Mucosa of descending colon (tissue), 3 donors: ENCODE results near the gene PKHD1. TPM values are rescaled to one million over a fixed set of nuclear protein-coding genes. Genes with fewer than 3 reads are reported as not detected.

ENCODE experiments used
- ATAC-seq: fragments of 200-7000 bp; cut with Tn5 transposase; one replicate; pipeline ENCODE4 v1.9.1; 2020; ENCODE audit warnings: mild to moderate bottlenecking, moderate library complexity
- DNase-seq, 3 donors: peaks; one replicate each; pipeline ENCODE4 v3.0.0-alpha.2; 2020
- H3K36me3 ChIP-seq: fragments of 200-600 bp; one replicate; pipeline ENCODE4 v1.8.0; 2021; ENCODE audit warnings: low read depth, mild to moderate bottlenecking
- H3K4me1 ChIP-seq: fragments of 200-600 bp; one replicate; pipeline ENCODE4 v1.8.0; 2021; ENCODE audit warnings: low read depth, mild to moderate bottlenecking
- H3K4me3 ChIP-seq: fragments of 200-600 bp; one replicate; pipeline ENCODE4 v1.8.0; 2021; ENCODE audit warnings: mild to moderate bottlenecking
- H3K9me3 ChIP-seq: fragments of 200-600 bp; one replicate; pipeline ENCODE4 v1.8.0; 2021; ENCODE audit warnings: mild to moderate bottlenecking
- intact Hi-C, 2 donors: fragments of 100-400 bp; cut with DNase I in 1 of 2; cut with micrococcal nuclease in 1 of 2; formaldehyde crosslinking; loops; one replicate each; pipeline versions ENCODE4 v1.11.0 to v1.11.1; 2022; cut with DNase I, micrococcal nuclease
- total RNA-seq, 3 donors: library from RNA; stranded (reverse); fragmentation: NEBNext Ultra II Directional in 2 of 3; extraction: Animal tissue kit (Norgen Biotek cat#: 25700) in 2 of 3; gene quantifications; one replicate each; pipeline versions ENCODE4 v1.2.1 to v1.2.4, GENCODE V29; 2021 to 2023
- TF ChIP-seq, protein P1 (sequence below): fragments of 200-600 bp; IDR thresholded peaks from one replicate; pipeline ENCODE4 v1.8.0; 2022; ENCODE audit warnings: antibody characterized with exemption, mild to moderate bottlenecking
- donor health status: DM: no; HTN: no; CAD: no; lungs with moderate emphysema.
- donor health status: DM: no; HTN: no; CAD: no.
- donor health status: DM: no; HTN: yes; CAD: no.

The PKHD1 gene
- total RNA-seq, 3 donors from 2014 or later, result 0.12 to 0.22 (median 0.20) TPM

DNA sequence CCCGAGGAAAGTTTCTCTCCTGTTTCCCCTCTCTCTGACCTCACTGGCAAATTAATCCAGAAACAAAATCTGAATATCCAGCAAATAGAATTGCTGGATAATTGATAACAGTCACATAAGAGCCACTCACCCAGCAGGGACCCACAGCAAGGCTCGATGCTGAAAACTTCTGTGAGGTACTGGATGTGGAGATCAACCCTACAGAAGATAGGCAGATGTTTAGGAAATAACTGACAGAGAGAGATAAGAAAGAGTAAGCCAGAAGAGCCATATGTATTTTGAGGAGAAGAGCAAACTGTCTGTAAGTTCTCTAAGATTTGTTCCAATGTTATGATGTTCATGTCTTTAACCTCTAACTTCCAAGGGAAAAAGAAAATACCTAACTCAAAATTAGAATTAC is 59.7 kb downstream of the PKHD1 start:
- Histone ChIP-seq H3K4me1 (no peaks in the 10 kb centered on the region), H3K9me3 (no peaks in the 10 kb centered on the region), H3K36me3 (no peaks in the 10 kb centered on the region), H3K4me3 (no peak overlapping the region)
- intact Hi-C loops, result loop anchor here in 1 of 2 donors (10.0 kb wide), 2 partner anchors 173 to 1213 kb away; partner anchors contain the start of gene TFAP2B
- DNase-seq (no peak), ATAC-seq (no peak)
- TF ChIP-seq, protein P1, sequence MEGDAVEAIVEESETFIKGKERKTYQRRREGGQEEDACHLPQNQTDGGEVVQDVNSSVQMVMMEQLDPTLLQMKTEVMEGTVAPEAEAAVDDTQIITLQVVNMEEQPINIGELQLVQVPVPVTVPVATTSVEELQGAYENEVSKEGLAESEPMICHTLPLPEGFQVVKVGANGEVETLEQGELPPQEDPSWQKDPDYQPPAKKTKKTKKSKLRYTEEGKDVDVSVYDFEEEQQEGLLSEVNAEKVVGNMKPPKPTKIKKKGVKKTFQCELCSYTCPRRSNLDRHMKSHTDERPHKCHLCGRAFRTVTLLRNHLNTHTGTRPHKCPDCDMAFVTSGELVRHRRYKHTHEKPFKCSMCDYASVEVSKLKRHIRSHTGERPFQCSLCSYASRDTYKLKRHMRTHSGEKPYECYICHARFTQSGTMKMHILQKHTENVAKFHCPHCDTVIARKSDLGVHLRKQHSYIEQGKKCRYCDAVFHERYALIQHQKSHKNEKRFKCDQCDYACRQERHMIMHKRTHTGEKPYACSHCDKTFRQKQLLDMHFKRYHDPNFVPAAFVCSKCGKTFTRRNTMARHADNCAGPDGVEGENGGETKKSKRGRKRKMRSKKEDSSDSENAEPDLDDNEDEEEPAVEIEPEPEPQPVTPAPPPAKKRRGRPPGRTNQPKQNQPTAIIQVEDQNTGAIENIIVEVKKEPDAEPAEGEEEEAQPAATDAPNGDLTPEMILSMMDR, result no peak

DNA sequence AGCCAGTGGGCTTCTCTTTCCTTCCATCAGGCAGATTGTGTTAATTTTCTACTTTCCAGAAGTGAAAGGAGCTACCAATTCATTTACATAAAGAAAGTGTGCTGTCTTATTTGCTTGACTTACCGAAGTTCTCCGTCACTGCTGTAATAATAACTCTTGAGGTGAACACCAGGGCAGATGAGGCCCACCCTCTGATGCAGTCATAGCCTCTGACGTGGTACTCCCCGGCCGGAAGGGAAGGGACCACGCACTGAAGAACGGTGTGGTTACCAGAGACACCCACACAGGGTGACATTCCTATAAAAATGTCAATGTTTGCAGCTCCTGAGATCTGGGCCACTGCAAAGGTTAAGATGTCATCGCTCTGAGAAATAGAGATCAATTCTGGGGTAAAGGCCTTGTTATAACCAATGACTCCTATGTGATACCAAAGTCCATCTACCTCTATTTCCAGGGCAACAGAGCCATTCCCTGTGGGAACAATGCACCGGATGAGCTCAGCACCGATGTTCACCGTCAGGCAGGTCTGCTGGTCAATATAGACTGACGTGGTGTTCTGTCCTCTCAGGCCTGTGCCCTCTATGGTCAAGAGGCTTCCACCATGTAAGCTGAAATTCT is 62.9 kb downstream of the PKHD1 start:
- no peak for DNase-seq
- no peaks in the 10 kb centered on the region for H3K36me3 ChIP-seq
- H3K9me3 ChIP-seq, result no peaks in the 10 kb centered on the region
- H3K4me1 ChIP-seq, result no peaks in the 10 kb centered on the region
- intact Hi-C loops, result loop anchor here in 1 of 2 donors (10.0 kb wide), 2 partner anchors 170 to 1210 kb away; partner anchors contain the start of gene TFAP2B
- ATAC-seq, result no peak
- TF ChIP-seq, protein P1, result no peak
- H3K4me3 ChIP-seq, result no peak overlapping the region

DNA sequence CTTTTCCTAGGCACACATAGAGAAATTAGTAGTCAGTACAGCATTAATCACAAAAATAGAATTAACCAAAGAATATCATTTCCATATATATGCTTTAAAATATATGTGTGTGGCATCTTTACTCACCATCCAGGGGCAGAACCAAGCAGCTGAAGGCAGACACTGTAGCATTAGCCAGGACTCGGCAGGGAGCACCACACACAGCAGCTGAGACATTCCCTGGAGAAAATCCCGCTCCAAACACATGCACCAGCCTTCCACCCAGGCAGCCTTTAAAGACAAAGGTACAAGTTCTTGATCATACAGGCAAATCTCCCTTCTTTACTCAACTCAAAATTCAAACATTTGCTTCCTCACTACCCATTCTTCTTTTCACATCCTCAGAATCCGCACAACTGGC is 64.7 kb downstream of the PKHD1 start:
- H3K4me1 ChIP-seq, result no peaks in the 10 kb centered on the region
- H3K4me3 ChIP-seq, result no peak overlapping the region
- DNase-seq, result no peak
- no peaks in the 10 kb centered on the region for H3K9me3 ChIP-seq
- TF ChIP-seq, protein P1, result no peak
- intact Hi-C loops, result loop anchor here in 1 of 2 donors (10.0 kb wide), 2 partner anchors 168 to 1208 kb away; partner anchors contain the start of gene TFAP2B
- no peak for ATAC-seq
- H3K36me3 ChIP-seq, result no peaks in the 10 kb centered on the region

DNA sequence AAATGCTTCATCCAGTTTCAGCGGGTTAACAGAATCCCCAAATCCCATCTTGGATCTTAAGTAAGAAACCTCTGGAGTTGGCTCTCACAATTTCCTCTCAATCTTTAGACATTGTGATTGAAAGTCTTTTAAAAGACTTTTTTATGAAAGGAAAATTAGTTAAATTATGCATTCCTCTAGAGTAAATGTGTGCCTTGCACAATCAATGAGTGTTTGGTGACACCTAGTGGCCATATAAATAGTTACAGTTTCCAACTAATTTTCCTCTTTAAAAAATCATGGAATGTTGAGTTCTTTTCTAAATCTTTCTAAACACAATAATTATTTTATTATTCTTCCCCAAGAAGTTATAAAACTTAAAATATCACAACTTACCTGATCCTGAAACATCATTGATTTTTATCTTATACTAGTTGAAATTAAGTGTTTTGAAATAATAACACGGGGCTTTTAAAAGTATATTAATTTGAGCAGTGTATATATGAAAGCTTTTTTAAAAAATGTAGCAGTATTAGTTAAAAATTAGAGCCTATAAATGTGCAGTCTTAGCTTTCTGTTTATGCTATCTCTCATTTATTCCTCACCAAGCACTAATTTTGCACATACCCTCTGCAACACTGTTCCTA is 66.4 kb downstream of the PKHD1 start:
- DNase-seq (no peak), ATAC-seq (no peak)
- TF ChIP-seq, protein P1, result no peak
- Histone ChIP-seq H3K4me1 (no peaks in the 10 kb centered on the region), H3K4me3 (no peak overlapping the region), H3K9me3 (no peaks in the 10 kb centered on the region), H3K36me3 (no peaks in the 10 kb centered on the region)
- intact Hi-C loops, result loop anchor here in 1 of 2 donors (10.0 kb wide), 2 partner anchors 166 to 1206 kb away; partner anchors contain the start of gene TFAP2B

DNA sequence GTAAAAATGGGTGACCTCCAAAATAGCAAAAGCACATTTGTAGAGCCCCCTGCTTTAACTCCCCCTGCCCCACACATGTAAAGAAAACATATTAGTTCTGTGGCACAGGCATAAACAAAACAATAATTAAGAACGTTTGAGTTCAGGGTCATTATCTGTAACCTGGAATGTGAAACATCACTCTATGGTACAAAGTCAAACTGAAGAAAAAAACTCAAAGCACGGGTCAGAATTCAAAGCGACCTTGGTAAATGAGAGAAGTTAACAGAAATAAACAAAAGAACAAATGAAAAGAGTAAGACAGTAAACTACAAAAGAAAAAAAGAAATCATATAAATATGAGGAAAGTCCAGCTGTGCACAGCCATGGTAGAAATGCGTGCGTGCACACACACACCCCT is 67.5 kb downstream of the PKHD1 start:
- intact Hi-C loops, result loop anchor here (10.0 kb wide), 2 partner anchors 165 to 1205 kb away; partner anchors contain the start of gene TFAP2B (in 1 of the 2)
- H3K4me1 ChIP-seq, result no peaks in the 10 kb centered on the region
- no peaks in the 10 kb centered on the region for H3K36me3 ChIP-seq
- TF ChIP-seq, protein P1, result no peak
- DNase-seq (no peak), ATAC-seq (no peak)
- H3K9me3 ChIP-seq, result no peaks in the 10 kb centered on the region
- no peak overlapping the region for H3K4me3 ChIP-seq
